PC-9 (cell line): ENCODE measurements around the gene KRTAP19-7. TPM values are rescaled to one million over a fixed set of nuclear protein-coding genes. Genes with fewer than 3 reads are reported as not detected.

Experiments
- BruUV-seq: library from RNA; stranded (reverse); fragments of 400-500 nt; replicated peaks from 2 replicates; lab custom pipeline; 2021; lab: Mats Ljungman, UMichigan
- CTCF ChIA-PET: fragments of 300-600 bp; sonication (Branson Sonifier 250); formaldehyde crosslinking; loops from one replicate; lab custom pipeline; 2022; ENCODE audit warnings: antibody characterized with exemption; lab: Charles Lee
- POLR2A ChIA-PET: fragments of 300-600 bp; sonication (Branson Sonifier 250); formaldehyde crosslinking; loops from one replicate; lab custom pipeline; 2022; ENCODE audit warnings: antibody characterized with exemption; ENCODE audit not compliant: unreplicated experiment; lab: Charles Lee
- DNase-seq, 2 experiments: peaks; one replicate each; pipeline versions ENCODE4 v3.0.0 to v3.0.0-alpha.2; 2015 to 2022; ENCODE audit warnings: mixed read lengths in 1 of 2
- H2AFZ ChIP-seq: fragments of 200-600 bp; sonication (generic); 2 replicates; pipeline ENCODE4 v1.8.1; 2017; ENCODE audit warnings: antibody characterized with exemption
- H3F3A ChIP-seq: fragments of 200-600 bp; sonication (generic); 2 replicates; pipeline ENCODE4 v1.8.1; 2017; ENCODE audit warnings: antibody characterized with exemption, mild to moderate bottlenecking, low read depth; ENCODE audit not compliant: insufficient read depth
- H3K27ac ChIP-seq: fragments of 200-600 bp; sonication (generic); 2 replicates; pipeline ENCODE4 v1.6.1; 2016; ENCODE audit warnings: mixed run types
- H3K27me3 ChIP-seq: fragments of 200-600 bp; sonication (generic); 2 replicates; pipeline ENCODE4 v1.6.1; 2016; ENCODE audit warnings: low read depth, mixed run types; ENCODE audit not compliant: insufficient read depth
- H3K36me3 ChIP-seq: fragments of 200-600 bp; sonication (generic); 2 replicates; pipeline ENCODE4 v1.6.1; 2016; ENCODE audit warnings: low read depth, mixed run types
- H3K4me1 ChIP-seq: fragments of 200-600 bp; sonication (generic); replicated peaks from 2 replicates; pipeline ENCODE4 v1.6.1; 2016; ENCODE audit warnings: mixed run types; ENCODE audit not compliant: insufficient read depth
- H3K4me2 ChIP-seq: fragments of 200-600 bp; sonication (generic); 2 replicates; pipeline ENCODE4 v1.6.1; 2017; ENCODE audit warnings: mixed run types
- H3K4me3 ChIP-seq: fragments of 200-600 bp; sonication (generic); 2 replicates; pipeline ENCODE4 v1.6.1; 2016; ENCODE audit warnings: mixed run types
- H3K79me2 ChIP-seq: fragments of 200-600 bp; sonication (generic); 2 replicates; pipeline ENCODE4 v1.6.1; 2017; ENCODE audit warnings: low read depth, mixed run types
- H3K9me2 ChIP-seq: fragments of 200-600 bp; sonication (generic); 2 replicates; pipeline ENCODE4 v1.8.1; 2017; ENCODE audit warnings: mild to moderate bottlenecking; ENCODE audit not compliant: insufficient read depth
- H3K9me3 ChIP-seq: fragments of 200-600 bp; sonication (generic); 2 replicates; pipeline ENCODE4 v1.8.1; 2016; ENCODE audit warnings: low read depth; ENCODE audit not compliant: insufficient read depth
- H4K20me1 ChIP-seq: fragments of 200-600 bp; sonication (generic); 2 replicates; pipeline ENCODE4 v1.8.1; 2017; ENCODE audit not compliant: insufficient read depth
- CTCF ChIP-seq: fragments of 200-600 bp; sonication (generic); conservative IDR thresholded peaks from 2 replicates; pipeline ENCODE4 v1.6.1; 2017; ENCODE audit warnings: mixed run types, antibody characterized with exemption, mild to moderate bottlenecking, moderate library complexity
- EZH2 ChIP-seq: fragments of 200-600 bp; sonication (generic); IDR thresholded peaks from 2 replicates; pipeline ENCODE4 v1.8.0; 2017; ENCODE audit warnings: antibody characterized with exemption, low read depth
- intact Hi-C: fragments of 100-400 bp; cut with micrococcal nuclease; formaldehyde crosslinking; loops from one replicate; pipeline ENCODE4 v1.10.0; 2022; ENCODE audit not compliant: unreplicated experiment
- total RNA-seq: library from RNA; stranded (reverse); gene quantifications from 2 replicates; pipeline ENCODE4 v1.2.3, GENCODE V29; 2021

KRTAP19-7 gene
- total RNA-seq, 1 experiment from 2014 or later, result not detected

- Histone ChIP-seq H3K4me2 (no peak overlapping the region), H3K4me1 (no peaks in the 10 kb centered on the region), H3K9me3 (no peaks in the 10 kb centered on the region), H3K27ac (no peak overlapping the region), H4K20me1 (no peaks in the 10 kb centered on the region), H3K79me2 (no peaks in the 10 kb centered on the region), H3K9me2 (no peaks in the 10 kb centered on the region), H3K27me3 (no peaks in the 10 kb centered on the region), H3K36me3 (no peaks in the 10 kb centered on the region), H3K4me3 (no peak overlapping the region), H3F3A (no peaks in the 10 kb centered on the region), H2AFZ (no peak overlapping the region)
- POLR2A ChIA-PET, result no interaction called here
- TF ChIP-seq EZH2 (no peak), CTCF (no peak)
- intact Hi-C loops, result no loop called here
- CTCF ChIA-PET, result no interaction called here
- BruUV-seq, result no TSS peak
- no peak for DNase-seq
Observed at GRCh38 chr21:30563072-30563471, 2.0 kb upstream of the KRTAP19-7 start.

- intact Hi-C loops, result no loop called here
- CTCF ChIA-PET, result no interaction called here
Observed at GRCh38 chr21:30561957-30562356, 843 bp upstream of the KRTAP19-7 start.

GRCh38 chr21:30555095-30555494 lies 6.0 kb downstream of the KRTAP19-7 start:
- no peaks in the 10 kb centered on the region for H3K27me3 ChIP-seq
- H3K4me2 ChIP-seq, result no peak overlapping the region
- H3K36me3 ChIP-seq, result no peaks in the 10 kb centered on the region
- H4K20me1 ChIP-seq, result no peaks in the 10 kb centered on the region
- no peak overlapping the region for H3K27ac ChIP-seq
- H3F3A ChIP-seq, result no peaks in the 10 kb centered on the region
- CTCF ChIA-PET, result no interaction called here
- no peak for TF ChIP-seq EZH2
- TF ChIP-seq CTCF, result no peak
- intact Hi-C loops, result no loop called here
- H3K9me2 ChIP-seq, result no peaks in the 10 kb centered on the region
- BruUV-seq, result no TSS peak
- no peaks in the 10 kb centered on the region for H3K4me1 ChIP-seq
- H3K4me3 ChIP-seq, result no peak overlapping the region
- POLR2A ChIA-PET, result no interaction called here
- no peak overlapping the region for H2AFZ ChIP-seq
- no peaks in the 10 kb centered on the region for H3K9me3 ChIP-seq
- H3K79me2 ChIP-seq, result no peaks in the 10 kb centered on the region
- no peak for DNase-seq

More at GRCh38 chr21:30561957-30562356, 843 bp upstream of the KRTAP19-7 start:
- no peak overlapping the region for H3K4me3 ChIP-seq
- H3F3A ChIP-seq, result no peaks in the 10 kb centered on the region
- BruUV-seq, result no TSS peak
- no peaks in the 10 kb centered on the region for H3K79me2 ChIP-seq
- no peak overlapping the region for H2AFZ ChIP-seq
- POLR2A ChIA-PET, result no interaction called here
- H3K36me3 ChIP-seq, result no peaks in the 10 kb centered on the region
- no peaks in the 10 kb centered on the region for H3K9me3 ChIP-seq
- no peak for DNase-seq
- TF ChIP-seq EZH2, result no peak
- TF ChIP-seq CTCF, result no peak
- no peaks in the 10 kb centered on the region for H3K9me2 ChIP-seq
- H3K27ac ChIP-seq, result no peak overlapping the region
- no peaks in the 10 kb centered on the region for H3K4me1 ChIP-seq
- no peaks in the 10 kb centered on the region for H4K20me1 ChIP-seq
- no peak overlapping the region for H3K4me2 ChIP-seq
- no peaks in the 10 kb centered on the region for H3K27me3 ChIP-seq
